K562 (cell line): Measurements from ENCODE around the gene HNRNPH3. TPM values are rescaled to one million over a fixed set of nuclear protein-coding genes. Genes with fewer than 3 reads are reported as not detected.

Experiments used
- BCOR ChIP-seq: fragments of 450-650 bp; IDR thresholded peaks from 2 replicates; pipeline ENCODE4 v1.6.1; 2016
- CCNT2 ChIP-seq: IDR thresholded peaks from 2 replicates; pipeline ENCODE4 v1.6.1; 2011; ENCODE audit warnings: borderline replicate concordance, low read depth, mild to moderate bottlenecking, moderate library complexity, mixed read lengths, low read length; ENCODE audit not compliant: insufficient read length; ENCODE audit errors: extremely low read depth
- EGR1 ChIP-seq: fragments of 450-650 bp; conservative IDR thresholded peaks from 2 replicates; pipeline ENCODE4 v1.6.1; 2017; ENCODE audit warnings: mild to moderate bottlenecking
- FOXK2 ChIP-seq, 2 experiments: fragments of 450-650 bp; IDR thresholded peaks in 1 of 2; conservative IDR thresholded peaks in 1 of 2; 2 replicates each; pipeline ENCODE4 v1.6.1; 2016; ENCODE audit warnings: low read depth in 2 of 2, mild to moderate bottlenecking in 1 of 2
- HMG20B ChIP-seq: fragments of 250-450 bp; sonication (Bioruptor Pico); IDR thresholded peaks from 2 replicates; pipeline ENCODE4 v1.5.0; 2021; ENCODE audit warnings: mild to moderate bottlenecking
- JUN ChIP-seq, 2 experiments: sonication (generic) in 1 of 2; formaldehyde crosslinking in 1 of 2; IDR thresholded peaks; 2 replicates each; pipeline versions ENCODE4 v1.6.1 to v1.8.0; 2012 to 2022; ENCODE audit warnings: borderline replicate concordance in 2 of 2, mild to moderate bottlenecking in 2 of 2, improper control_type of control experiment in 1 of 2, low read depth in 1 of 2, low read length in 1 of 2, missing genetic modification reagents in 1 of 2
- MYBL2 ChIP-seq, 2 experiments: fragments of 450-650 bp in 1 of 2; sonication (generic) in 1 of 2; formaldehyde crosslinking in 1 of 2; IDR thresholded peaks; 2 replicates each; pipeline versions ENCODE4 v1.6.1 to v1.8.1; 2017 to 2022; ENCODE audit warnings: borderline replicate concordance in 1 of 2, inconsistent platforms in 1 of 2, low read depth in 1 of 2, mild to moderate bottlenecking in 1 of 2, missing genetic modification reagents in 1 of 2, moderate library complexity in 1 of 2
- NR2C2 ChIP-seq, 2 experiments: fragments of 200-800 bp in 1 of 2; sonication (Bioruptor generic) in 1 of 2; sonication (generic) in 1 of 2; formaldehyde crosslinking in 1 of 2; IDR thresholded peaks; 2 replicates each; pipeline versions ENCODE4 v1.6.1 to v1.8.0; 2016 to 2022; ENCODE audit warnings: mild to moderate bottlenecking in 1 of 2, missing compliant biosample characterization in 1 of 2, missing genetic modification characterization in 1 of 2, missing genetic modification reagents in 1 of 2
- SRSF1 ChIP-seq: fragments of 200-400 bp; formaldehyde crosslinking; IDR thresholded peaks from 2 replicates; pipeline ENCODE4 v1.6.1; 2017; ENCODE audit warnings: mild to moderate bottlenecking, low read depth, low read length, moderate library complexity
- ZNF133 ChIP-seq: fragments of 250-450 bp; sonication (Bioruptor Pico); IDR thresholded peaks from 2 replicates; pipeline ENCODE4 v1.4.0; 2020; ENCODE audit warnings: mild to moderate bottlenecking
- ZNF197 ChIP-seq: fragments of 200-800 bp; sonication (Bioruptor generic); IDR thresholded peaks from 2 replicates; pipeline ENCODE4 v1.6.1; 2016; ENCODE audit warnings: low read depth, missing genetic modification characterization, missing compliant biosample characterization
- ZNF584 ChIP-seq: fragments of 200-800 bp; sonication (Bioruptor generic); IDR thresholded peaks from 2 replicates; pipeline ENCODE4 v1.6.1; 2016; ENCODE audit warnings: low read depth, mild to moderate bottlenecking, missing genetic modification characterization, missing compliant biosample characterization
- polyA plus RNA-seq, 8 experiments: library from polyadenylated mRNA; depleted of rRNA in 4 of 8; stranded (reverse) in 5 of 8; unstranded in 3 of 8; fragments of >200 nt; fragmentation: Nextera tagmentation in 2 of 8; fragmentation: Illumina TruSeq in 1 of 8; extraction: Ambion mirVana in 2 of 8; extraction: Trizol in 1 of 8; gene quantifications; 2 replicates each; pipeline versions ENCODE4 v1.2.1 to v1.2.3, GENCODE V29; 2011 to 2014; ENCODE audit warnings: inconsistent platforms in 1 of 8, missing spikeins in 1 of 8
- total RNA-seq, 7 experiments: library from RNA; depleted of rRNA in 6 of 7; stranded (reverse); fragments of >200 nt in 6 of 7; fragmentation: Illumina TruSeq in 2 of 7; extraction: Trizol in 2 of 7; gene quantifications; 2 replicates each; pipeline versions ENCODE4 v1.2.1 to v1.2.3, GENCODE V29; 2011 to 2021; ENCODE audit warnings: low replicate concordance in 1 of 7
- TF ChIP-seq, protein P1 (sequence below), 2 experiments: IDR thresholded peaks in 1 of 2; conservative IDR thresholded peaks in 1 of 2; 2 replicates each; pipeline ENCODE4 v1.6.1; 2016; ENCODE audit warnings: low read depth in 2 of 2, mild to moderate bottlenecking in 1 of 2, missing compliant biosample characterization in 1 of 2, missing genetic modification characterization in 1 of 2, moderate library complexity in 1 of 2
- TF ChIP-seq, protein P2 (sequence below): fragments of 450-650 bp; conservative IDR thresholded peaks from 2 replicates; pipeline ENCODE4 v1.6.1; 2016; ENCODE audit warnings: missing genetic modification characterization, low read depth, mild to moderate bottlenecking, missing compliant biosample characterization, moderate library complexity
- TF ChIP-seq, protein P3 (sequence below): sonication (generic); formaldehyde crosslinking; IDR thresholded peaks from 2 replicates; pipeline ENCODE4 v1.8.0; 2022; ENCODE audit warnings: mild to moderate bottlenecking, missing genetic modification reagents

The HNRNPH3 gene
- total and polyA plus RNA-seq, 9 of the 15 experiments (the other 6 are each of a cell fraction or from before 2014, with no cell fraction given) = 52.8 to 562 (median 152) TPM

- TF ChIP-seq, protein P1, sequence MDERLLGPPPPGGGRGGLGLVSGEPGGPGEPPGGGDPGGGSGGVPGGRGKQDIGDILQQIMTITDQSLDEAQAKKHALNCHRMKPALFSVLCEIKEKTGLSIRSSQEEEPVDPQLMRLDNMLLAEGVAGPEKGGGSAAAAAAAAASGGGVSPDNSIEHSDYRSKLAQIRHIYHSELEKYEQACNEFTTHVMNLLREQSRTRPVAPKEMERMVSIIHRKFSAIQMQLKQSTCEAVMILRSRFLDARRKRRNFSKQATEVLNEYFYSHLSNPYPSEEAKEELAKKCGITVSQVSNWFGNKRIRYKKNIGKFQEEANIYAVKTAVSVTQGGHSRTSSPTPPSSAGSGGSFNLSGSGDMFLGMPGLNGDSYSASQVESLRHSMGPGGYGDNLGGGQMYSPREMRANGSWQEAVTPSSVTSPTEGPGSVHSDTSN (CRISPR knock-in tag; IDR thresholded peaks at IDR 0.05; ENCODE audit: low read depth) = no peak
- TF ChIP-seq, protein P1 (tag; conservative IDR thresholded peaks at IDR 0.05; ENCODE audit: low read depth) = no peak
- TF ChIP-seq JUN (IDR thresholded peaks at IDR 0.05; ENCODE audit: borderline replicate concordance, low read depth, low read length) (no peak), JUN (CRISPR knock-in tag; IDR thresholded peaks at IDR 0.05; ENCODE audit: borderline replicate concordance) (no peak), ZNF584 (CRISPR knock-in tag) (0 out of 2 replicates have a peak, but pooled peaks have one; percentile 69), ZNF133 (CRISPR knock-in tag) (no peak), CCNT2 (peak; percentile 90), NR2C2 (CRISPR knock-in tag; IDR thresholded peaks at IDR 0.05) (peak; percentile 83), NR2C2 (tag; IDR thresholded peaks at IDR 0.05) (peak; percentile 60), EGR1 (peak; percentile 92), BCOR (no peak; the same call in 1 of the 2 replicates), SRSF1 (no peak), MYBL2 (IDR thresholded peaks at IDR 0.05; ENCODE audit: low read depth) (peak; percentile 89), MYBL2 (CRISPR knock-in tag; IDR thresholded peaks at IDR 0.05; ENCODE audit: borderline replicate concordance) (no peak), HMG20B (CRISPR knock-in tag) (no peak), ZNF197 (CRISPR knock-in tag) (0 out of 2 replicates have a peak, but pooled peaks have one; percentile 51), FOXK2 (conservative IDR thresholded peaks at IDR 0.05 in 1 of 2, IDR thresholded peaks at IDR 0.05 in 1 of 2; ENCODE audit: low read depth in 2 of 2) (peak; percentile 55 to 71; a peak in 2 of 4 replicates)
- TF ChIP-seq, protein P2, sequence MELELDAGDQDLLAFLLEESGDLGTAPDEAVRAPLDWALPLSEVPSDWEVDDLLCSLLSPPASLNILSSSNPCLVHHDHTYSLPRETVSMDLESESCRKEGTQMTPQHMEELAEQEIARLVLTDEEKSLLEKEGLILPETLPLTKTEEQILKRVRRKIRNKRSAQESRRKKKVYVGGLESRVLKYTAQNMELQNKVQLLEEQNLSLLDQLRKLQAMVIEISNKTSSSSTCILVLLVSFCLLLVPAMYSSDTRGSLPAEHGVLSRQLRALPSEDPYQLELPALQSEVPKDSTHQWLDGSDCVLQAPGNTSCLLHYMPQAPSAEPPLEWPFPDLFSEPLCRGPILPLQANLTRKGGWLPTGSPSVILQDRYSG (tag) = 0 out of 2 replicates have a peak, but pooled peaks have one; percentile 68
- TF ChIP-seq, protein P3, sequence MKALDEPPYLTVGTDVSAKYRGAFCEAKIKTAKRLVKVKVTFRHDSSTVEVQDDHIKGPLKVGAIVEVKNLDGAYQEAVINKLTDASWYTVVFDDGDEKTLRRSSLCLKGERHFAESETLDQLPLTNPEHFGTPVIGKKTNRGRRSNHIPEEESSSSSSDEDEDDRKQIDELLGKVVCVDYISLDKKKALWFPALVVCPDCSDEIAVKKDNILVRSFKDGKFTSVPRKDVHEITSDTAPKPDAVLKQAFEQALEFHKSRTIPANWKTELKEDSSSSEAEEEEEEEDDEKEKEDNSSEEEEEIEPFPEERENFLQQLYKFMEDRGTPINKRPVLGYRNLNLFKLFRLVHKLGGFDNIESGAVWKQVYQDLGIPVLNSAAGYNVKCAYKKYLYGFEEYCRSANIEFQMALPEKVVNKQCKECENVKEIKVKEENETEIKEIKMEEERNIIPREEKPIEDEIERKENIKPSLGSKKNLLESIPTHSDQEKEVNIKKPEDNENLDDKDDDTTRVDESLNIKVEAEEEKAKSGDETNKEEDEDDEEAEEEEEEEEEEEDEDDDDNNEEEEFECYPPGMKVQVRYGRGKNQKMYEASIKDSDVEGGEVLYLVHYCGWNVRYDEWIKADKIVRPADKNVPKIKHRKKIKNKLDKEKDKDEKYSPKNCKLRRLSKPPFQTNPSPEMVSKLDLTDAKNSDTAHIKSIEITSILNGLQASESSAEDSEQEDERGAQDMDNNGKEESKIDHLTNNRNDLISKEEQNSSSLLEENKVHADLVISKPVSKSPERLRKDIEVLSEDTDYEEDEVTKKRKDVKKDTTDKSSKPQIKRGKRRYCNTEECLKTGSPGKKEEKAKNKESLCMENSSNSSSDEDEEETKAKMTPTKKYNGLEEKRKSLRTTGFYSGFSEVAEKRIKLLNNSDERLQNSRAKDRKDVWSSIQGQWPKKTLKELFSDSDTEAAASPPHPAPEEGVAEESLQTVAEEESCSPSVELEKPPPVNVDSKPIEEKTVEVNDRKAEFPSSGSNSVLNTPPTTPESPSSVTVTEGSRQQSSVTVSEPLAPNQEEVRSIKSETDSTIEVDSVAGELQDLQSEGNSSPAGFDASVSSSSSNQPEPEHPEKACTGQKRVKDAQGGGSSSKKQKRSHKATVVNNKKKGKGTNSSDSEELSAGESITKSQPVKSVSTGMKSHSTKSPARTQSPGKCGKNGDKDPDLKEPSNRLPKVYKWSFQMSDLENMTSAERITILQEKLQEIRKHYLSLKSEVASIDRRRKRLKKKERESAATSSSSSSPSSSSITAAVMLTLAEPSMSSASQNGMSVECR (CRISPR knock-in tag) = peak; percentile 92
These were observed at the start of gene HNRNPH3 (continued) for GRCh38 chr10:68331455-68332258.
